Upper lobe of left lung (tissue), 6 donors: ENCODE results near the gene EML5. TPM values are rescaled to one million over a fixed set of nuclear protein-coding genes. Genes with fewer than 3 reads are reported as not detected.

Experiments used
- ATAC-seq, 2 donors: fragments of 200-7000 bp; cut with Tn5 transposase; one replicate each; pipeline ENCODE4 v1.9.1; 2022; ENCODE audit warnings: mild to moderate bottlenecking in 2 of 2, moderate library complexity in 2 of 2; ENCODE audit not compliant: low FRiP score in 2 of 2
- DNase-seq, 2 donors: peaks; one replicate each; pipeline ENCODE4 v3.0.0-alpha.2; 2019 to 2020
- H3K27ac ChIP-seq, 4 donors: fragments of 200-600 bp; sonication (generic); one replicate each; pipeline ENCODE4 v1.5.1; 2016 to 2019
- H3K27me3 ChIP-seq, 4 donors: fragments of 200-600 bp; sonication (generic); one replicate each; pipeline ENCODE4 v1.5.1; 2017 to 2019
- H3K36me3 ChIP-seq, 4 donors: fragments of 200-600 bp; sonication (generic); one replicate each; pipeline ENCODE4 v1.5.1; 2016 to 2019
- H3K4me1 ChIP-seq, 4 donors: fragments of 200-600 bp; sonication (generic); one replicate each; pipeline ENCODE4 v1.5.1; 2018 to 2019
- H3K4me3 ChIP-seq, 4 donors: fragments of 200-600 bp; sonication (generic); one replicate each; pipeline ENCODE4 v1.5.1; 2017 to 2019; ENCODE audit warnings: mild to moderate bottlenecking in 2 of 4, moderate library complexity in 1 of 4
- H3K9me3 ChIP-seq, 4 donors: fragments of 200-600 bp; sonication (generic); one replicate each; pipeline ENCODE4 v1.5.1; 2018 to 2019
- CTCF ChIP-seq, 6 experiments: fragments of 450-650 bp in 4 of 6; fragments of 200-600 bp in 2 of 6; sonication (generic) in 2 of 6; IDR thresholded peaks; one replicate each; pipeline ENCODE4 v1.5.1; 2016 to 2019; ENCODE audit warnings: antibody characterized with exemption in 6 of 6
- EP300 ChIP-seq, 4 donors: sonication (generic); formaldehyde crosslinking; IDR thresholded peaks; one replicate each; pipeline ENCODE4 v1.5.1; 2017; ENCODE audit warnings: antibody characterized with exemption in 4 of 4, control low read depth in 2 of 4
- POLR2A ChIP-seq, 4 donors: fragments of 450-650 bp; IDR thresholded peaks; one replicate each; pipeline ENCODE4 v1.5.1; 2016 to 2017; ENCODE audit warnings: antibody characterized with exemption in 4 of 4, mild to moderate bottlenecking in 2 of 4
- POLR2AphosphoS5 ChIP-seq, 2 donors: sonication (generic); formaldehyde crosslinking; IDR thresholded peaks; one replicate each; pipeline ENCODE4 v1.5.1; 2017; ENCODE audit warnings: antibody characterized with exemption in 2 of 2
- WGBS, 2 donors: methylation state at CpG; one replicate each; pipeline ENCODE4 v1.1.5; 2017 to 2018; 5-methylcytosine and 5-hydroxymethylcytosine counted together
- total RNA-seq, 6 donors: library from RNA; depleted of rRNA in 4 of 6; stranded (reverse); fragments of >200 nt in 4 of 6; gene quantifications; one replicate each; pipeline versions ENCODE4 v1.1.0 to v1.2.1, GENCODE V29; 2016 to 2021
- donor health status: DM: no; HTN: no; CAD: no; lungs with moderate emphysema.
- donor health status: DM: no; HTN: yes; CAD: no; lungs with severe emphysema.

The EML5 gene
- total RNA-seq, 6 donors from 2014 or later: 0.98 to 10.5 (median 3.3) TPM

GRCh38 chr14:88628033-88628432 is 164.7 kb downstream of the EML5 start:
- H3K4me1 ChIP-seq: no peaks in the 10 kb centered on the region
- ATAC-seq: no peak
- peaks cover 0 to 7% (median 0%) of the 10 kb centered on the region in 4 donors for H3K36me3 ChIP-seq
- H3K9me3 ChIP-seq: no peaks in the 10 kb centered on the region
- no peak for TF ChIP-seq POLR2A (IDR thresholded peaks at IDR 0.05)
- TF ChIP-seq CTCF (IDR thresholded peaks at IDR 0.05): no peak
- no peak for TF ChIP-seq POLR2AphosphoS5 (IDR thresholded peaks at IDR 0.05)
- no peak for TF ChIP-seq EP300 (IDR thresholded peaks at IDR 0.05)
- no peak overlapping the region for H3K27ac ChIP-seq
- no peak for DNase-seq
- no peaks in the 10 kb centered on the region for H3K27me3 ChIP-seq
- no peak overlapping the region for H3K4me3 ChIP-seq

- TF ChIP-seq EP300 (IDR thresholded peaks at IDR 0.05) (no peak), CTCF (IDR thresholded peaks at IDR 0.05) (no peak), POLR2A (IDR thresholded peaks at IDR 0.05) (no peak), POLR2AphosphoS5 (IDR thresholded peaks at IDR 0.05) (no peak)
- 95 to 96% methylated on average over 3 of the region's 3 CpGs for WGBS, 2 donors
- DNase-seq (peak in 1 of 2 donors; percentile 22), ATAC-seq (no peak)
- H3K27ac ChIP-seq: no peak overlapping the region
- no peaks in the 10 kb centered on the region for H3K4me1 ChIP-seq
- peaks cover 0 to 7% (median 0%) of the 10 kb centered on the region in 4 donors for H3K36me3 ChIP-seq
- H3K9me3 ChIP-seq: no peaks in the 10 kb centered on the region
- no peak overlapping the region for H3K4me3 ChIP-seq
- H3K27me3 ChIP-seq: no peaks in the 10 kb centered on the region
Observed at GRCh38 chr14:88625671-88626070, 167.1 kb downstream of the EML5 start.

- Histone ChIP-seq H3K27ac (no peak overlapping the region), H3K36me3 (peaks cover 0 to 7% (median 0%) of the 10 kb centered on the region in 4 donors), H3K4me3 (no peak overlapping the region), H3K27me3 (no peaks in the 10 kb centered on the region), H3K4me1 (no peaks in the 10 kb centered on the region), H3K9me3 (no peaks in the 10 kb centered on the region)
- no peak for TF ChIP-seq CTCF (IDR thresholded peaks at IDR 0.05)
- no peak for TF ChIP-seq EP300 (IDR thresholded peaks at IDR 0.05)
- TF ChIP-seq POLR2A (IDR thresholded peaks at IDR 0.05): no peak
- TF ChIP-seq POLR2AphosphoS5 (IDR thresholded peaks at IDR 0.05): no peak
- DNase-seq (no peak), ATAC-seq (no peak)
- WGBS, 2 donors: 62 to 88% methylated on average over 2 of the region's 2 CpGs
Observed at GRCh38 chr14:88621100-88621499, 171.7 kb downstream of the EML5 start.

- no peak for TF ChIP-seq CTCF (IDR thresholded peaks at IDR 0.05)
- no peak for TF ChIP-seq EP300 (IDR thresholded peaks at IDR 0.05)
- TF ChIP-seq POLR2AphosphoS5 (IDR thresholded peaks at IDR 0.05): no peak
- TF ChIP-seq POLR2A (IDR thresholded peaks at IDR 0.05): no peak
- ATAC-seq: no peak
- no peaks in the 10 kb centered on the region for H3K9me3 ChIP-seq
- DNase-seq: no peak
- WGBS, 2 donors: 85 to 87% methylated on average over 5 of the region's 5 CpGs
- H3K27me3 ChIP-seq: no peaks in the 10 kb centered on the region
- no peak overlapping the region for H3K4me3 ChIP-seq
- H3K4me1 ChIP-seq: peaks cover 0 to 3% (median 0%) of the 10 kb centered on the region in 4 donors
- H3K36me3 ChIP-seq: peaks cover 0 to 6% (median 1%) of the 10 kb centered on the region in 4 donors
- H3K27ac ChIP-seq: no peak overlapping the region
Observed at GRCh38 chr14:88618476-88618875, 174.3 kb downstream of the EML5 start.

GRCh38 chr14:88617479-88617878 is 175.3 kb downstream of the EML5 start:
- DNase-seq: no peak
- Histone ChIP-seq H3K27ac (no peak overlapping the region), H3K4me3 (no peak overlapping the region), H3K36me3 (peaks cover 0 to 15% (median 8%) of the 10 kb centered on the region in 4 donors), H3K27me3 (no peaks in the 10 kb centered on the region), H3K4me1 (peaks cover 0 to 3% (median 0%) of the 10 kb centered on the region in 4 donors), H3K9me3 (no peaks in the 10 kb centered on the region)
- WGBS, 2 donors: 88 to 96% methylated on average over 1 of the region's 1 CpG
- ATAC-seq: no peak
- TF ChIP-seq POLR2A (IDR thresholded peaks at IDR 0.05) (no peak), EP300 (IDR thresholded peaks at IDR 0.05) (no peak), POLR2AphosphoS5 (IDR thresholded peaks at IDR 0.05) (no peak), CTCF (IDR thresholded peaks at IDR 0.05) (no peak)
